Inflammatory macrophage (primary cell): ENCODE results near the gene VCX3A.
"Not testable (repeated sequence)": the region's sequence is repeated elsewhere in the genome, so short reads cannot be mapped to it uniquely, and the experiment has no call there.

ENCODE experiments used
- DNase-seq, 2 donors: peaks; one replicate each; pipeline ENCODE4 v3.0.0-alpha.2; 2020 to 2022
- total RNA-seq, 18 experiments: gene quantifications; one replicate each; lab custom pipeline; 2026; ENCODE audit warnings: mixed read lengths in 6 of 18, inconsistent platforms in 2 of 18; lab: John Stamatoyannopoulos, UW

Gene VCX3A
- 0 to 0.03 (median 0) reads per million in 18 experiments for total RNA-seq

- not testable (repeated sequence) for DNase-seq
Measured at GRCh38 chrX:6535018-6535417, at the start of gene VCX3A. Gene VCX3A (minus strand): TSS chrX:6535118. CDS start chrX:6534497, 621 bp downstream.

- DNase-seq: no peak
Measured at GRCh38 chrX:6574762-6575161, 39.8 kb upstream of the VCX3A start.

- no peak for DNase-seq
Measured at GRCh38 chrX:6568031-6568430, 33.1 kb upstream of the VCX3A start.

GRCh38 chrX:6558979-6559378, 24.1 kb upstream of the VCX3A start:
- no peak for DNase-seq

- no peak for DNase-seq
Measured at GRCh38 chrX:6557690-6558089, 22.8 kb upstream of the VCX3A start.

GRCh38 chrX:6550999-6551398, 16.1 kb upstream of the VCX3A start:
- DNase-seq: no peak

- no peak for DNase-seq
Measured at GRCh38 chrX:6545712-6546111, 10.8 kb upstream of the VCX3A start.

GRCh38 chrX:6526564-6527136, 8.3 kb downstream of the VCX3A start:
- DNase-seq: no peak

- no peak for DNase-seq
Measured at GRCh38 chrX:6517376-6517775, 17.5 kb downstream of the VCX3A start.

GRCh38 chrX:6506444-6506843, 28.5 kb downstream of the VCX3A start:
- no peak for DNase-seq

- no peak for DNase-seq
Measured at GRCh38 chrX:6505960-6506359, 29.0 kb downstream of the VCX3A start.

- DNase-seq: no peak
Measured at GRCh38 chrX:6500719-6501118, 34.2 kb downstream of the VCX3A start.

GRCh38 chrX:6498324-6498723, 36.6 kb downstream of the VCX3A start:
- no peak for DNase-seq
